GM12864 (cell line): ENCODE measurements around the gene MORN3.
A peak's percentile ranks its signal among the peaks of the same experiment; 100 is the strongest.
"Not testable (repeated sequence)": the region's sequence is repeated elsewhere in the genome, so short reads cannot be mapped to it uniquely, and the experiment has no call there.

Experiments
- DNase-seq: peaks from one replicate; pipeline ENCODE4 v3.0.0-alpha.2; 2011; ENCODE audit warnings: low read depth
- H3K4me3 ChIP-seq: 2 replicates; pipeline ENCODE4 v1.5.1; 2011; ENCODE audit warnings: mild to moderate bottlenecking, low read depth, low read length, control low read depth
- CTCF ChIP-seq: IDR thresholded peaks from 2 replicates; pipeline ENCODE4 v1.5.1; 2011; ENCODE audit warnings: low read depth, mild to moderate bottlenecking, moderate library complexity, low read length, control low read depth, inconsistent platforms; ENCODE audit errors: missing control alignments

The MORN3 gene

GRCh38 chr12:121712461-121713256 lies 43.2 kb upstream of the MORN3 start, which contains the start of gene TMEM120B:
Gene TMEM120B, plus strand, starts transcription at chr12:121712752. Its CDS starts 144 bp downstream, at chr12:121712896.
- peak; percentile 36 for TF ChIP-seq CTCF
- H3K4me3 ChIP-seq, result peak within 1 kb of the TSS; percentile 99
- DNase-seq, result no peak

GRCh38 chr12:121712190-121712460 lies 42.7 kb upstream of the MORN3 start:
- no peak for DNase-seq
- TF ChIP-seq CTCF, result no peak
- H3K4me3 ChIP-seq, result peak overlapping the region; percentile 99

- TF ChIP-seq CTCF, result no peak
- peak overlapping the region; percentile 99 for H3K4me3 ChIP-seq
- DNase-seq, result no peak
These were observed 42.1 kb upstream of the MORN3 start for GRCh38 chr12:121711361-121712189.

- no peak for DNase-seq
- no peak overlapping the region for H3K4me3 ChIP-seq
- TF ChIP-seq CTCF, result no peak
These were observed 40.1 kb upstream of the MORN3 start for GRCh38 chr12:121709478-121709961.

- DNase-seq, H3K4me3 ChIP-seq: not testable (repeated sequence)
These were observed 39.6 kb upstream of the MORN3 start for GRCh38 chr12:121709064-121709424.

GRCh38 chr12:121708313-121709063 lies 39.0 kb upstream of the MORN3 start:
- no peak for TF ChIP-seq CTCF
- H3K4me3 ChIP-seq, result no peak overlapping the region
- peak; percentile 53 for DNase-seq

GRCh38 chr12:121705514-121705913 lies 36.1 kb upstream of the MORN3 start:
- no peak for DNase-seq
- no peak for TF ChIP-seq CTCF
- H3K4me3 ChIP-seq, result no peak overlapping the region
